H1 (cell line): ENCODE results near the gene MYL5. TPM values are rescaled to one million over a fixed set of nuclear protein-coding genes. Genes with fewer than 3 reads are reported as not detected.

Source experiments
- CTCF ChIA-PET: fragments of 300-600 bp; sonication (Branson Sonifier 250); formaldehyde crosslinking; loops from one replicate; lab custom pipeline; 2021; ENCODE audit not compliant: partially characterized antibody; lab: Charles Lee
- POLR2A ChIA-PET: fragments of 300-600 bp; sonication (Branson Sonifier 250); formaldehyde crosslinking; loops from one replicate; lab custom pipeline; 2021; ENCODE audit warnings: inconsistent platforms; ENCODE audit not compliant: partially characterized antibody; lab: Charles Lee
- DNase-seq, 2 experiments: peaks; one replicate each; pipeline versions ENCODE4 v3.0.0 to v3.0.0-alpha.2; 2010 to 2022; ENCODE audit warnings: low spot score in 2 of 2, low read depth in 1 of 2, mixed read lengths in 1 of 2
- FAIRE-seq: peaks from 2 replicates; lab custom pipeline; 2011; peaks lifted over from hg19 to GRCh38; lab: Jason Lieb, UNC
- H2AFZ ChIP-seq: 2 replicates; pipeline ENCODE4 v1.8.1; 2012; ENCODE audit warnings: low read length, inconsistent platforms
- H2AK5ac ChIP-seq: 2 replicates; pipeline ENCODE4 v1.6.1; 2013; ENCODE audit warnings: low read depth, low read length
- H2BK120ac ChIP-seq: replicated peaks from 2 replicates; pipeline ENCODE3; 2013; ENCODE audit warnings: low read depth, low read length, inconsistent platforms
- H2BK12ac ChIP-seq: 2 replicates; pipeline ENCODE4 v1.6.1; 2013; ENCODE audit warnings: low read depth, low read length
- H2BK15ac ChIP-seq: 2 replicates; pipeline ENCODE4 v1.6.1; 2013; ENCODE audit warnings: low read length
- H2BK20ac ChIP-seq: 2 replicates; pipeline ENCODE4 v1.6.1; 2013; ENCODE audit warnings: low read length
- H2BK5ac ChIP-seq: 2 replicates; pipeline ENCODE4 v1.6.1; 2013; ENCODE audit warnings: low read depth, low read length
- H3K14ac ChIP-seq: 2 replicates; pipeline ENCODE4 v1.6.1; 2013; ENCODE audit warnings: inconsistent platforms; ENCODE audit not compliant: insufficient read length
- H3K18ac ChIP-seq: 2 replicates; pipeline ENCODE4 v1.6.1; 2013; ENCODE audit warnings: low read length; ENCODE audit errors: extremely low read depth
- H3K23ac ChIP-seq: 2 replicates; pipeline ENCODE4 v1.6.1; 2013; ENCODE audit warnings: inconsistent platforms; ENCODE audit not compliant: insufficient read length
- H3K23me2 ChIP-seq: 2 replicates; pipeline ENCODE4 v1.6.1; 2013; ENCODE audit warnings: low read depth, low read length
- H3K27ac ChIP-seq: 2 replicates; pipeline ENCODE4 v1.6.1; 2011; ENCODE audit warnings: low read depth, low read length, inconsistent platforms
- H3K27me3 ChIP-seq, 4 experiments: replicated peaks in 1 of 4; 1 replicate in 1 of 4; 2 replicates in 3 of 4; pipeline versions ENCODE4 v1.6.1 to v1.8.1; 2011 to 2013; ENCODE audit warnings: low read length in 3 of 4, mild to moderate bottlenecking in 3 of 4, inconsistent platforms in 2 of 4, mixed read lengths in 2 of 4, moderate library complexity in 1 of 4; ENCODE audit not compliant: control insufficient read depth in 3 of 4, insufficient read depth in 3 of 4; ENCODE audit errors: extremely low read depth in 1 of 4
- H3K36me3 ChIP-seq, 4 experiments: 2 replicates each; pipeline versions ENCODE4 v1.6.1 to v1.8.1; 2011 to 2013; ENCODE audit warnings: mild to moderate bottlenecking in 4 of 4, low read length in 3 of 4, moderate library complexity in 2 of 4, control low read depth in 1 of 4, inconsistent platforms in 1 of 4; ENCODE audit not compliant: insufficient read depth in 4 of 4, control insufficient read depth in 2 of 4
- H3K4ac ChIP-seq: replicated peaks from 2 replicates; pipeline ENCODE3; 2013; ENCODE audit warnings: low read length, low read depth, mixed read lengths, inconsistent platforms; ENCODE audit not compliant: insufficient read length
- H3K4me1 ChIP-seq, 4 experiments: replicated peaks in 1 of 4; 1 replicate in 1 of 4; 2 replicates in 3 of 4; pipeline versions ENCODE4 v1.6.1 to v1.8.1; 2011 to 2013; ENCODE audit warnings: low read length in 3 of 4, inconsistent platforms in 2 of 4, mixed read lengths in 1 of 4; ENCODE audit not compliant: insufficient read depth in 4 of 4, control insufficient read depth in 3 of 4
- H3K4me2 ChIP-seq, 2 experiments: 2 replicates each; pipeline versions ENCODE4 v1.6.1 to v1.8.1; 2011 to 2013; ENCODE audit warnings: low read depth in 2 of 2, low read length in 2 of 2, control low read depth in 1 of 2, inconsistent platforms in 1 of 2, mild to moderate bottlenecking in 1 of 2; ENCODE audit not compliant: insufficient read depth in 1 of 2
- H3K4me3 ChIP-seq, 4 experiments: fragments of 200-600, 300-600 bp in 1 of 4; sonication (generic), shearing (Covaris generic), sonication (Bioruptor Twin) in 1 of 4; 2 replicates each; pipeline versions ENCODE4 v1.5.1 to v1.8.1; 2011 to 2016; ENCODE audit warnings: low read length in 4 of 4, low read depth in 3 of 4, control low read depth in 2 of 4, inconsistent platforms in 2 of 4, mild to moderate bottlenecking in 2 of 4, mixed read lengths in 1 of 4, moderate library complexity in 1 of 4; ENCODE audit not compliant: insufficient read depth in 2 of 4; ENCODE audit errors: extremely low read depth in 1 of 4
- H3K56ac ChIP-seq: replicated peaks from 2 replicates; pipeline ENCODE3; 2013; ENCODE audit warnings: low read depth, mild to moderate bottlenecking, mixed read lengths, low read length, inconsistent platforms; ENCODE audit not compliant: insufficient read length
- H3K79me1 ChIP-seq: 2 replicates; pipeline ENCODE4 v1.6.1; 2013; ENCODE audit warnings: low read depth, low read length, control low read depth
- H3K79me2 ChIP-seq, 2 experiments: 2 replicates each; pipeline versions ENCODE4 v1.6.1 to v1.8.1; 2012 to 2013; ENCODE audit warnings: low read length in 2 of 2, mild to moderate bottlenecking in 2 of 2, inconsistent platforms in 1 of 2; ENCODE audit not compliant: insufficient read depth in 2 of 2, control insufficient read depth in 1 of 2
- H3K9ac ChIP-seq, 4 experiments: replicated peaks in 1 of 4; 1 replicate in 1 of 4; 2 replicates in 3 of 4; pipeline versions ENCODE4 v1.6.1 to v1.8.1; 2011 to 2013; ENCODE audit warnings: low read depth in 3 of 4, low read length in 3 of 4, control low read depth in 2 of 4, mild to moderate bottlenecking in 2 of 4, moderate library complexity in 2 of 4, inconsistent platforms in 1 of 4; ENCODE audit errors: extremely low read depth in 1 of 4
- H3K9me3 ChIP-seq, 2 experiments: 2 replicates each; pipeline versions ENCODE4 v1.6.1 to v1.8.1; 2012 to 2013; ENCODE audit warnings: mild to moderate bottlenecking in 2 of 2, moderate library complexity in 2 of 2, control low read depth in 1 of 2, inconsistent platforms in 1 of 2, low read depth in 1 of 2, low read length in 1 of 2, mixed read lengths in 1 of 2; ENCODE audit not compliant: insufficient read depth in 2 of 2
- H4K20me1 ChIP-seq, 2 experiments: replicated peaks in 1 of 2; 2 replicates each; pipeline versions ENCODE3 to v1.8.1; 2011 to 2013; ENCODE audit warnings: inconsistent platforms in 2 of 2, low read length in 2 of 2, mild to moderate bottlenecking in 1 of 2; ENCODE audit not compliant: insufficient read depth in 2 of 2, control insufficient read depth in 1 of 2
- H4K5ac ChIP-seq: 2 replicates; pipeline ENCODE4 v1.6.1; 2013; ENCODE audit warnings: low read length, low read depth, mixed read lengths, inconsistent platforms; ENCODE audit not compliant: insufficient read length
- H4K8ac ChIP-seq: 2 replicates; pipeline ENCODE4 v1.8.0; 2013; ENCODE audit warnings: mild to moderate bottlenecking, moderate library complexity, low read length, inconsistent platforms; ENCODE audit not compliant: insufficient read depth; ENCODE audit errors: extremely low read depth
- H4K91ac ChIP-seq: replicated peaks from 2 replicates; pipeline ENCODE3; 2013; ENCODE audit warnings: low read length, mixed read lengths, inconsistent platforms; ENCODE audit not compliant: insufficient read length
- ASH2L ChIP-seq: fragments of 200-600, 300-600 bp; sonication (generic); IDR thresholded peaks from one replicate; pipeline ENCODE4 v1.7.1; 2017; ENCODE audit warnings: low read length
- ATF2 ChIP-seq: IDR thresholded peaks from 2 replicates; pipeline ENCODE4 v1.6.1; 2012; ENCODE audit warnings: low read length, inconsistent platforms
- CBX5 ChIP-seq: fragments of 300-800, 300-1000 bp; sonication (generic); IDR thresholded peaks from 2 replicates; pipeline ENCODE4 v1.7.1; 2016; ENCODE audit warnings: antibody characterized with exemption, low read length, low read depth
- CREB1 ChIP-seq: IDR thresholded peaks from 2 replicates; pipeline ENCODE4 v1.6.1; 2012; ENCODE audit warnings: inconsistent platforms
- FOSL1 ChIP-seq: IDR thresholded peaks from 2 replicates; pipeline ENCODE4 v1.6.1; 2011; ENCODE audit warnings: mild to moderate bottlenecking, low read depth, low read length, moderate library complexity; ENCODE audit not compliant: insufficient read depth
- GTF2F1 ChIP-seq: IDR thresholded peaks from 2 replicates; pipeline ENCODE4 v1.6.1; 2012; ENCODE audit warnings: low read depth, low read length, improper control_type of control experiment, borderline replicate concordance
- KDM4A ChIP-seq: IDR thresholded peaks from one replicate; pipeline ENCODE4 v1.7.1; 2012; ENCODE audit warnings: low read depth, mild to moderate bottlenecking, moderate library complexity, low read length, inconsistent platforms; ENCODE audit not compliant: severe bottlenecking
- KDM5A ChIP-seq: fragments of 200-600 bp; IDR thresholded peaks from 2 replicates; pipeline ENCODE4 v1.7.1; 2012; ENCODE audit warnings: mild to moderate bottlenecking, low read length, inconsistent platforms, mixed read lengths
- POLR2A ChIP-seq, 2 experiments: IDR thresholded peaks; 1 replicate in 1 of 2; 2 replicates in 1 of 2; pipeline ENCODE4 v1.6.1; 2011; ENCODE audit warnings: low read depth in 2 of 2, low read length in 2 of 2, mild to moderate bottlenecking in 2 of 2; ENCODE audit errors: control extremely low read depth in 1 of 2
- RFX5 ChIP-seq: IDR thresholded peaks from 2 replicates; pipeline ENCODE4 v1.6.1; 2011; ENCODE audit warnings: low read depth, low read length, improper control_type of control experiment, borderline replicate concordance
- SP1 ChIP-seq: IDR thresholded peaks from 2 replicates; pipeline ENCODE4 v1.6.1; 2011; ENCODE audit warnings: low read depth, low read length
- SP2 ChIP-seq: IDR thresholded peaks from 2 replicates; pipeline ENCODE4 v1.6.1; 2012; ENCODE audit warnings: mild to moderate bottlenecking, low read length, inconsistent platforms
- SUZ12 ChIP-seq: fragments of 200-600 bp; sonication (generic); IDR thresholded peaks from 2 replicates; pipeline ENCODE4 v1.6.1; 2012; ENCODE audit warnings: mild to moderate bottlenecking, inconsistent platforms, low read length, moderate library complexity, mixed read lengths
- TAF1 ChIP-seq: IDR thresholded peaks from 2 replicates; pipeline ENCODE4 v1.6.1; 2011; ENCODE audit warnings: mild to moderate bottlenecking, low read depth, low read length
- YY1 ChIP-seq: IDR thresholded peaks from 2 replicates; pipeline ENCODE4 v1.6.1; 2011; ENCODE audit warnings: low read depth, mild to moderate bottlenecking, low read length
- WGBS, 2 experiments: shearing (Covaris generic) in 1 of 2; methylation state at CpG; one replicate each; pipeline versions ENCODE4 v1.1.6 to v1.1.7; 2013 to 2015; ENCODE audit warnings: low lambda C conversion rate in 2 of 2, mixed read lengths in 2 of 2, inconsistent platforms in 1 of 2, low coverage in 1 of 2, missing lambda C conversion rate in 1 of 2; ENCODE audit not compliant: insufficient replicate concordance in 2 of 2, insufficient coverage in 1 of 2, insufficient read length in 1 of 2; ENCODE audit errors: extremely low coverage in 1 of 2, missing lambda C conversion rate in 1 of 2; 5-methylcytosine and 5-hydroxymethylcytosine counted together
- polyA plus RNA-seq, 7 experiments: library from polyadenylated mRNA; depleted of rRNA in 3 of 7; stranded (reverse) in 5 of 7; unstranded in 2 of 7; fragments of >200 nt in 5 of 7; fragments of 200-250 nt in 2 of 7; gene quantifications; 1 replicate in 5 of 7; 2 replicates in 1 of 7; 4 replicates in 1 of 7; pipeline versions ENCODE4 v1.2.1 to v1.2.3, GENCODE V29; 2011 to 2013; ENCODE audit warnings: missing spikeins in 2 of 7, mixed read lengths in 2 of 7
- total RNA-seq: library from RNA; stranded (reverse); fragmentation: NEBNext Ultra II Directional; extraction: Animal tissue kit (Norgen Biotek cat#: 25700); gene quantifications from 2 replicates; pipeline ENCODE4 v1.2.1, GENCODE V29; 2021

The MYL5 gene
- total and polyA plus RNA-seq, 2 of the 8 experiments (the other 6 are each of a cell fraction or from before 2014, with no cell fraction given) = 5.7 to 6.8 TPM

GRCh38 chr4:632926-633325 lies 41.4 kb upstream of the MYL5 start:
- H2BK15ac ChIP-seq = no peak overlapping the region
- no peak overlapping the region for H4K91ac ChIP-seq
- no peaks in the 10 kb centered on the region for H3K4me1 ChIP-seq
- WGBS, 2 experiments = 92% methylated on average over 6 of the region's 6 CpGs; no CpG with 5 or more reads in 1 of the 2 experiments
- no peak overlapping the region for H3K56ac ChIP-seq
- ChIA-PET POLR2A (no interaction called here), CTCF (no interaction called here)
- no peaks in the 10 kb centered on the region; a peak in 1 of 7 replicates for H3K27me3 ChIP-seq
- H4K20me1 ChIP-seq = peaks cover 0 to 2% of the 10 kb centered on the region in 2 experiments
- H3K23me2 ChIP-seq = no peaks in the 10 kb centered on the region
- H4K5ac ChIP-seq = no peak overlapping the region
- H3K27ac ChIP-seq = no peak overlapping the region
- no peak for DNase-seq
- no peak overlapping the region for H2BK120ac ChIP-seq
- H3K4me3 ChIP-seq = no peak overlapping the region
- no peaks in the 10 kb centered on the region for H3K36me3 ChIP-seq
- no peak for FAIRE-seq
- no peak overlapping the region for H2BK12ac ChIP-seq
- H3K14ac ChIP-seq = no peak overlapping the region
- H3K18ac ChIP-seq = no peak overlapping the region
- no peak overlapping the region for H3K23ac ChIP-seq
- peak overlapping the region; percentile 31; the same call in 1 of the 2 replicates for H2AK5ac ChIP-seq
- no peaks in the 10 kb centered on the region for H3K79me1 ChIP-seq
- H3K9ac ChIP-seq = no peak overlapping the region
- no peak overlapping the region for H2BK5ac ChIP-seq
- H3K4me2 ChIP-seq = no peak overlapping the region
- H2BK20ac ChIP-seq = no peak overlapping the region
- no peaks in the 10 kb centered on the region for H3K79me2 ChIP-seq
- H2AFZ ChIP-seq = no peak overlapping the region
- H4K8ac ChIP-seq = no peak overlapping the region
- H3K4ac ChIP-seq = no peak overlapping the region
- H3K9me3 ChIP-seq = peaks cover 10 to 11% of the 10 kb centered on the region in 2 experiments; a peak in 3 of 4 replicates
- TF ChIP-seq ASH2L = no peak
- no peak for TF ChIP-seq SP2
- TF ChIP-seq CREB1 = no peak
- no peak for TF ChIP-seq GTF2F1
- no peak for TF ChIP-seq KDM4A
- no peak for TF ChIP-seq RFX5
- no peak for TF ChIP-seq ATF2
- no peak for TF ChIP-seq FOSL1
- TF ChIP-seq TAF1 = no peak
- no peak for TF ChIP-seq SUZ12
- no peak for TF ChIP-seq POLR2A (IDR thresholded peaks at IDR 0.05; ENCODE audit: control extremely low read depth in 1 of 2, low read depth in 2 of 2, low read length in 2 of 2)
- no peak for TF ChIP-seq YY1
- TF ChIP-seq SP1 = no peak
- TF ChIP-seq CBX5 = no peak
- no peak for TF ChIP-seq KDM5A
